ENCODE measurements around the gene LLGL2. TPM values are rescaled to one million over a fixed set of nuclear protein-coding genes. Genes with fewer than 3 reads are reported as not detected.

LLGL2 gene
- total and polyA plus RNA-seq, 10 of the 15 experiments (the other 5 are each of a cell fraction or from before 2014, with no cell fraction given), result 0.21 to 9.9 (median 4.5) TPM

DNA sequence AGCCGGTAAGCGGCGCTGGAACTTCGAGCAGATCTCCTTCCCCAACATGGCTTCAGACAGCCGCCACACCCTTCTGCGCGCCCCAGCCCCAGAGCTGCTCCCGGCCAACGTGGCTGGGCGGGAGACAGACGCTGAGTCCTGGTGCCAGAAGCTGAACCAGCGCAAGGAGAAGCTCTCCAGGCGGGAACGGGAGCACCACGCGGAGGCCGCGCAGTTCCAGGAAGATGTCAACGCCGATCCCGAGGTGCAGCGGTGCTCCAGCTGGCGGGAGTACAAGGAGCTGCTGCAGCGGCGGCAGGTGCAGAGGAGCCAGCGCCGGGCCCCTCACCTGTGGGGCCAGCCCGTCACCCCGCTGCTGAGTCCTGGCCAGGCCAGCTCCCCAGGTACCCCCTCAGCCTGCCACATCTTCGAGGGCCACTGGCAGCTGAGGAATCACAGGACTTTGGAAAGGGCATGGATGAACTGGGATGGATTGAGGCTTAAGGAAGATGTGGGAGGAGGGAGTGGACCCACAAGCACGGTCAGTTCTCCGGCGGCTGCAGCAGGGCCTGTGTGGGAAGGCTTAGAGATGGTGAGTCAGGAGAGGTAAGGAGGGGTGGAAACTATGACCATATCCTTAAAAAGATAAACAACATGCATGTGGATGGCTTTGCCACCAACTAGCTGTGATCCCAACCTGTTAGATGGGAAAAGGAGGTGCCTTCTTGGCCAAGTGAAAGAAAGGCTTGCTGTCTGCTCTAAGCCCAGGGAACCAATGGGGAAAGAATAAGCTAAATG lies 3.4 kb upstream of the LLGL2 start:
- no peak for DNase-seq (ENCODE audit: low read depth, low spot score)
- POLR2A ChIA-PET, result no interaction called here

More for the DNA sequence above, 3.4 kb upstream of the LLGL2 start:
- Histone ChIP-seq H3K4me3 (no peak overlapping the region), H4K20me1 (ENCODE audit: control insufficient read depth, insufficient read depth) (no peaks in the 10 kb centered on the region), H3K27ac (ENCODE audit: control insufficient read depth, insufficient read depth) (no peak overlapping the region), H3K4me1 (ENCODE audit: control insufficient read depth, insufficient read depth, low read length) (peaks cover 26% of the 10 kb centered on the region), H3K27me3 (replicated peaks in 1 of 2; ENCODE audit: control insufficient read depth in 2 of 2, insufficient read depth in 2 of 2, low read length in 1 of 2) (peaks cover 0 to 6% of the 10 kb centered on the region in 2 experiments; a peak in 2 of 4 replicates), H3K4me2 (ENCODE audit: control insufficient read depth, insufficient read depth) (no peak overlapping the region), H3K36me3 (ENCODE audit: control insufficient read depth in 2 of 2, insufficient read depth in 2 of 2, low read length in 1 of 2) (peaks cover 0 to 2% of the 10 kb centered on the region in 2 experiments; a peak in 3 of 4 replicates), H3K9ac (ENCODE audit: control insufficient read depth, insufficient read depth, low read length) (no peak overlapping the region), H3K9me3 (replicated peaks; ENCODE audit: control insufficient read depth, insufficient read depth, low read length) (no peaks in the 10 kb centered on the region), H2AFZ (ENCODE audit: control insufficient read depth, low read depth, low read length) (no peak overlapping the region), H3K79me2 (ENCODE audit: control insufficient read depth, insufficient read depth, low read length) (peaks cover 8% of the 10 kb centered on the region)
- no peak for FAIRE-seq
- intact Hi-C loops (cut with micrococcal nuclease; ENCODE audit: unreplicated experiment), result no loop called here
- BruUV-seq (replicated peaks), result no TSS peak
- WGBS (ENCODE audit: insufficient coverage, insufficient replicate concordance, low lambda C conversion rate, missing lambda C conversion rate), result 94% methylated on average over 33 of the region's 33 CpGs
- ChIA-PET RAD21 (ENCODE audit: unreplicated experiment) (no interaction called here), SMC1A (ENCODE audit: uncharacterized antibody, unreplicated experiment) (no interaction called here), CTCF (no interaction called here)
- in situ Hi-C loops (cut with MboI), result no loop called here
- ATAC-seq, result no peak
- no peak for TF ChIP-seq BMI1 (IDR thresholded peaks at IDR 0.05; ENCODE audit: borderline replicate concordance)
- no peak for TF ChIP-seq ZNF384 (IDR thresholded peaks at IDR 0.05; ENCODE audit: borderline replicate concordance, low read depth, low read length)
- no peak for TF ChIP-seq IRF4 (IDR thresholded peaks at IDR 0.05; ENCODE audit: low read depth, low read length)
- TF ChIP-seq NR2C1 (IDR thresholded peaks at IDR 0.05), result no peak
- TF ChIP-seq ZNF24 (IDR thresholded peaks at IDR 0.05), result no peak
- no peak for TF ChIP-seq SPI1 (IDR thresholded peaks at IDR 0.05; ENCODE audit: borderline replicate concordance, insufficient read depth, low read depth, low read length)
- TF ChIP-seq, protein P1, sequence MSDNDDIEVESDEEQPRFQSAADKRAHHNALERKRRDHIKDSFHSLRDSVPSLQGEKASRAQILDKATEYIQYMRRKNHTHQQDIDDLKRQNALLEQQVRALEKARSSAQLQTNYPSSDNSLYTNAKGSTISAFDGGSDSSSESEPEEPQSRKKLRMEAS (IDR thresholded peaks at IDR 0.05; ENCODE audit: low read depth, low read length), result no peak
- TF ChIP-seq SUPT20H (IDR thresholded peaks at IDR 0.05; ENCODE audit: borderline replicate concordance, control insufficient read depth, low read depth, low read length), result no peak
- TF ChIP-seq ZZZ3 (IDR thresholded peaks at IDR 0.05; ENCODE audit: control insufficient read depth, insufficient read length, low read depth), result no peak
- TF ChIP-seq RUNX3 (IDR thresholded peaks at IDR 0.05; ENCODE audit: low read length), result no peak
- TF ChIP-seq KAT2A (conservative IDR thresholded peaks at IDR 0.05; ENCODE audit: control insufficient read depth, low read depth, low read length), result no peak
- no peak for TF ChIP-seq TCF12 (IDR thresholded peaks at IDR 0.05; ENCODE audit: low read depth, low read length)
- no peak for TF ChIP-seq HDAC2 (IDR thresholded peaks at IDR 0.05)
- TF ChIP-seq YY1 (IDR thresholded peaks at IDR 0.05; ENCODE audit: low read depth, low read length), result no peak
- TF ChIP-seq RAD51 (IDR thresholded peaks at IDR 0.05), result no peak
- TF ChIP-seq CHD1 (IDR thresholded peaks at IDR 0.05; ENCODE audit: low read depth, low read length), result no peak
- no peak for TF ChIP-seq SP1 (IDR thresholded peaks at IDR 0.05; ENCODE audit: low read depth, low read length)
